Endothelial cell of umbilical vein (primary cell): ENCODE data around the gene FMN1. TPM values are rescaled to one million over a fixed set of nuclear protein-coding genes. Genes with fewer than 3 reads are reported as not detected.

Experiments
- BruUV-seq: library from RNA; stranded (reverse); fragments of 400-500 nt; replicated peaks from 2 replicates; lab custom pipeline; 2021; lab: Mats Ljungman, UMichigan
- CTCF ChIA-PET: fragments of 300-600, 350-600 bp; sonication (Branson Sonifier 250); formaldehyde crosslinking; loops from one replicate; lab custom pipeline; 2021; ENCODE audit warnings: antibody characterized with exemption, inconsistent platforms; lab: Charles Lee
- POLR2A ChIA-PET: fragments of 300-600, 350-600 bp; sonication (Branson Sonifier 250); formaldehyde crosslinking; loops from one replicate; lab custom pipeline; 2021; ENCODE audit warnings: antibody characterized with exemption, inconsistent platforms; lab: Charles Lee
- DNase-seq: peaks from one replicate; pipeline ENCODE4 v3.0.0-alpha.2; 2011; ENCODE audit warnings: low read depth, low spot score
- FAIRE-seq: peaks from 2 replicates; lab custom pipeline; 2011; peaks lifted over from hg19 to GRCh38; lab: Jason Lieb, UNC
- H2AFZ ChIP-seq: 2 replicates; pipeline ENCODE4 v1.6.0; 2012; ENCODE audit warnings: low read depth, low read length, control low read depth, inconsistent platforms
- H3K27ac ChIP-seq: 2 replicates; pipeline ENCODE4 v1.5.1; 2011; ENCODE audit warnings: low read depth, mild to moderate bottlenecking, control low read depth, low read length, moderate library complexity; ENCODE audit not compliant: insufficient read depth
- H3K27me3 ChIP-seq, 2 experiments: 2 replicates each; pipeline versions ENCODE4 v1.6.0 to v1.6.1; 2011; ENCODE audit warnings: low read length in 2 of 2, mixed read lengths in 1 of 2; ENCODE audit not compliant: control insufficient read depth in 2 of 2, insufficient read depth in 2 of 2
- H3K36me3 ChIP-seq, 2 experiments: 2 replicates in 1 of 2; 3 replicates in 1 of 2; pipeline ENCODE4 v1.5.1; 2011; ENCODE audit warnings: low read length in 2 of 2, mild to moderate bottlenecking in 1 of 2, moderate library complexity in 1 of 2; ENCODE audit not compliant: control insufficient read depth in 2 of 2, insufficient read depth in 2 of 2; ENCODE audit errors: extremely low read depth in 1 of 2
- H3K4me1 ChIP-seq: 3 replicates; pipeline ENCODE4 v1.5.1; 2011; ENCODE audit warnings: mild to moderate bottlenecking, low read length; ENCODE audit not compliant: control insufficient read depth, insufficient read depth; ENCODE audit errors: extremely low read depth
- H3K4me2 ChIP-seq: 2 replicates; pipeline ENCODE4 v1.6.1; 2011; ENCODE audit warnings: low read length, control low read depth, mixed read lengths; ENCODE audit not compliant: insufficient read depth
- H3K4me3 ChIP-seq, 3 experiments: fragments of 200-600 bp in 1 of 3; sonication (generic), shearing (Covaris generic) in 1 of 3; replicated peaks in 1 of 3; 2 replicates each; pipeline ENCODE4 v1.5.1; 2011 to 2016; ENCODE audit warnings: control low read depth in 3 of 3, low read length in 3 of 3, mild to moderate bottlenecking in 2 of 3, inconsistent platforms in 1 of 3, low read depth in 1 of 3, moderate library complexity in 1 of 3; ENCODE audit not compliant: insufficient read depth in 1 of 3
- H3K79me2 ChIP-seq: 2 replicates; pipeline ENCODE4 v1.6.0; 2012; ENCODE audit warnings: low read length, inconsistent platforms; ENCODE audit not compliant: control insufficient read depth, insufficient read depth
- H3K9ac ChIP-seq: replicated peaks from 2 replicates; pipeline ENCODE3; 2011; ENCODE audit warnings: low read length, control low read depth; ENCODE audit not compliant: insufficient read depth; ENCODE audit errors: extremely low read depth
- H3K9me1 ChIP-seq: replicated peaks from 3 replicates; pipeline ENCODE4 v1.6.0; 2011; ENCODE audit warnings: mild to moderate bottlenecking, low read length; ENCODE audit not compliant: control insufficient read depth, insufficient read depth; ENCODE audit errors: extremely low read depth
- H3K9me3 ChIP-seq: replicated peaks from 2 replicates; pipeline ENCODE4 v1.5.1; 2012; ENCODE audit warnings: low read length, inconsistent platforms; ENCODE audit not compliant: control insufficient read depth, insufficient read depth
- H4K20me1 ChIP-seq: replicated peaks from 2 replicates; pipeline ENCODE3; 2011; ENCODE audit warnings: mild to moderate bottlenecking, low read length; ENCODE audit not compliant: control insufficient read depth, insufficient read depth; ENCODE audit errors: extremely low read depth
- FOS ChIP-seq: IDR thresholded peaks from 2 replicates; pipeline ENCODE4 v1.6.1; 2011; ENCODE audit warnings: mild to moderate bottlenecking, low read length, moderate library complexity, borderline replicate concordance; ENCODE audit not compliant: insufficient read depth
- GATA2 ChIP-seq: IDR thresholded peaks from 2 replicates; pipeline ENCODE4 v1.7.0; 2011; ENCODE audit warnings: low read depth, mild to moderate bottlenecking, moderate library complexity, mixed read lengths, low read length; ENCODE audit not compliant: insufficient read length, insufficient read depth
- JUN ChIP-seq: IDR thresholded peaks from 2 replicates; pipeline ENCODE4 v1.6.1; 2011; ENCODE audit warnings: borderline replicate concordance, low read depth; ENCODE audit not compliant: insufficient read length, insufficient read depth
- MYC ChIP-seq: IDR thresholded peaks from one replicate; pipeline ENCODE4 v1.6.1; 2011; ENCODE audit warnings: mild to moderate bottlenecking, low read depth, low read length
- POLR2A ChIP-seq: IDR thresholded peaks from 2 replicates; pipeline ENCODE4 v1.6.1; 2012; ENCODE audit warnings: low read depth, mild to moderate bottlenecking, control low read depth, low read length
- POLR2AphosphoS5 ChIP-seq: IDR thresholded peaks from 2 replicates; pipeline ENCODE4 v1.6.1; 2012; ENCODE audit warnings: low read depth, mild to moderate bottlenecking, control low read depth, low read length, moderate library complexity; ENCODE audit not compliant: insufficient read depth
- dilution Hi-C: fragments of 300-500 bp; cut with MboI; formaldehyde crosslinking; loops from one replicate; pipeline ENCODE4 v1.15.0; 2019; ENCODE audit warnings: low sequenced_read_pairs; ENCODE audit not compliant: extremely low pct_ligation_motif_present
- intact Hi-C: fragments of 100-400 bp; cut with micrococcal nuclease; formaldehyde crosslinking; loops from one replicate; pipeline ENCODE4 v1.10.0; 2022
- polyA plus RNA-seq, 4 experiments: library from polyadenylated mRNA; depleted of rRNA in 3 of 4; stranded (reverse) in 3 of 4; unstranded in 1 of 4; fragments of >200 nt; gene quantifications; 2 replicates each; pipeline versions ENCODE4 v1.2.1 to v1.2.3, GENCODE V29; 2011 to 2012; ENCODE audit warnings: missing spikeins in 1 of 4
- total RNA-seq: library from RNA; stranded (reverse); gene quantifications from 2 replicates; pipeline ENCODE4 v1.2.3, GENCODE V29; 2021
- TF ChIP-seq, protein P1 (sequence below), 2 donors: IDR thresholded peaks; 1 replicate in 1 of 2; 2 replicates in 1 of 2; pipeline ENCODE4 v1.5.1; 2011; ENCODE audit warnings: low read length in 2 of 2, mild to moderate bottlenecking in 2 of 2, moderate library complexity in 2 of 2, control low read depth in 1 of 2, inconsistent platforms in 1 of 2, low read depth in 1 of 2; ENCODE audit not compliant: insufficient read depth in 1 of 2; ENCODE audit errors: extremely low read depth in 1 of 2

FMN1 gene
- total and polyA plus RNA-seq, 2 donors (not counting 3 experiments of a cell fraction or from before 2014, with no cell fraction given) = 0.01 to 0.29 TPM

DNA sequence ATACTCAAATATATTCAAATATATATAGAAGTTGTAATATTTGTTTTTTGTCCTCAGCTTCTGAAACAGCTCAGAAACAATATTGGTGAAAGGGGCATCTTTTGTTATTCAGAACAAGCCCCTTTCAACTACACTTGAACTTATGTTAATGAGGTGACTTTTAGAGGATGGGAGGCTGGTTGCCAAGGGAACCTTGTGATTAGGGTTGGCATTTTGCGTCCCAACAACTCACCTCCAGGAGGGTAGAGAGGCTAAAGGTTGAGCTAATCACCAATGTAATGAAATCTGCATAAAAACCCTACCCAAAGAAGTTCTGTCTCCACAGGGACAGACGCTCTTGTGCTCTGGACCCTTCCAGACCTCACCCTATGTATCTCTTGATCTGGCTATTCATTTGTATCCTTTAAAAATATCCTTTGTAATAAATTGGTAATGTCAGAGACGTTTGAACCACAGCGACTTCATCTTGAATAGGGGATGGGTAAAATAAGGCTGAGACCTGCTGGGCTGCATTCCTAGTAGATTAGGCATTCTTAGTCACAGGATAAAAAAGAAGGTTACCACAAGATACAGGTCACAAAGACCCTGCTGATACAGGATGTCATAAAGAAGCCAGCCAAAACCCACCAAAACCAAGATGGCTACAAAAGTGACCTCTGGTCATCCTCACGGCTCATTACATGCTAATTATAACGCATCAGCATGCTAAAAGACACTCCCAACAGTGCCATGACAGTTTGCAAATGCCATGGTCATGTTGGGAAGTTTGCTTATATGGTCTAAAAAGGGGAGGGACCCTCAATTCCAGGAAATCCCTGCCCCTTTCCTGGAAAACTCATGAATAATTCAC, 111.1 kb downstream of the FMN1 start:
- no peaks in the 10 kb centered on the region for H4K20me1 ChIP-seq
- H3K4me2 ChIP-seq = no peak overlapping the region
- no peaks in the 10 kb centered on the region for H3K27me3 ChIP-seq
- no peak overlapping the region for H3K4me3 ChIP-seq
- H3K4me1 ChIP-seq = no peaks in the 10 kb centered on the region
- ChIA-PET POLR2A (no interaction called here), CTCF (interaction anchor here (17.6 kb wide), 1 partner anchor 50 kb away, joined by 497 read pairs; no protein-coding TSS in a partner anchor)
- H3K9me3 ChIP-seq = no peaks in the 10 kb centered on the region
- dilution Hi-C loops = no loop called here
- H3K36me3 ChIP-seq = no peaks in the 10 kb centered on the region
- no peak overlapping the region for H3K9ac ChIP-seq
- FAIRE-seq (no peak), DNase-seq (no peak)
- no peaks in the 10 kb centered on the region for H3K79me2 ChIP-seq
- H2AFZ ChIP-seq = no peak overlapping the region
- H3K27ac ChIP-seq = no peak overlapping the region
- H3K9me1 ChIP-seq = no peaks in the 10 kb centered on the region
- BruUV-seq = no TSS peak
- no peak for TF ChIP-seq JUN
- no peak for TF ChIP-seq POLR2A
- TF ChIP-seq, protein P1, sequence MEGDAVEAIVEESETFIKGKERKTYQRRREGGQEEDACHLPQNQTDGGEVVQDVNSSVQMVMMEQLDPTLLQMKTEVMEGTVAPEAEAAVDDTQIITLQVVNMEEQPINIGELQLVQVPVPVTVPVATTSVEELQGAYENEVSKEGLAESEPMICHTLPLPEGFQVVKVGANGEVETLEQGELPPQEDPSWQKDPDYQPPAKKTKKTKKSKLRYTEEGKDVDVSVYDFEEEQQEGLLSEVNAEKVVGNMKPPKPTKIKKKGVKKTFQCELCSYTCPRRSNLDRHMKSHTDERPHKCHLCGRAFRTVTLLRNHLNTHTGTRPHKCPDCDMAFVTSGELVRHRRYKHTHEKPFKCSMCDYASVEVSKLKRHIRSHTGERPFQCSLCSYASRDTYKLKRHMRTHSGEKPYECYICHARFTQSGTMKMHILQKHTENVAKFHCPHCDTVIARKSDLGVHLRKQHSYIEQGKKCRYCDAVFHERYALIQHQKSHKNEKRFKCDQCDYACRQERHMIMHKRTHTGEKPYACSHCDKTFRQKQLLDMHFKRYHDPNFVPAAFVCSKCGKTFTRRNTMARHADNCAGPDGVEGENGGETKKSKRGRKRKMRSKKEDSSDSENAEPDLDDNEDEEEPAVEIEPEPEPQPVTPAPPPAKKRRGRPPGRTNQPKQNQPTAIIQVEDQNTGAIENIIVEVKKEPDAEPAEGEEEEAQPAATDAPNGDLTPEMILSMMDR (IDR thresholded peaks at IDR 0.05; ENCODE audit: extremely low read depth in 1 of 2, insufficient read depth in 1 of 2, low read depth in 1 of 2, low read length in 2 of 2) = no peak
- TF ChIP-seq FOS = no peak
- no peak for TF ChIP-seq GATA2
- no peak for TF ChIP-seq MYC
- TF ChIP-seq POLR2AphosphoS5 = no peak
- intact Hi-C loops = loop anchor here (10.0 kb wide), 1 partner anchor 131 kb away; no protein-coding TSS in a partner anchor
